GM10248 (cell line): Measurements from ENCODE around the gene DCPS.
"Not testable (repeated sequence)": the region's sequence is repeated elsewhere in the genome, so short reads cannot be mapped to it uniquely, and the experiment has no call there.

Experiments
- CTCF ChIA-PET: fragments of 300-600 bp; sonication (Branson Sonifier 250); formaldehyde crosslinking; extraction: SDS; loops from one replicate; lab custom pipeline; 2021; ENCODE audit warnings: antibody characterized with exemption; lab: Yijun Ruan, JAX
- POLR2A ChIA-PET: fragments of 350-650 bp; sonication (Branson Sonifier 250); formaldehyde crosslinking; extraction: SDS; loops from one replicate; lab custom pipeline; 2020; ENCODE audit warnings: antibody characterized with exemption; lab: Yijun Ruan, JAX
- DNase-seq: peaks from one replicate; pipeline ENCODE4 v3.0.0; 2012; ENCODE audit errors: extremely low spot score
- CTCF ChIP-seq: IDR thresholded peaks from 2 replicates; pipeline ENCODE4 v1.5.1; 2012; ENCODE audit warnings: mild to moderate bottlenecking, low read depth; ENCODE audit errors: extremely low read depth, missing control alignments, control extremely low read depth

Gene DCPS, protein sequence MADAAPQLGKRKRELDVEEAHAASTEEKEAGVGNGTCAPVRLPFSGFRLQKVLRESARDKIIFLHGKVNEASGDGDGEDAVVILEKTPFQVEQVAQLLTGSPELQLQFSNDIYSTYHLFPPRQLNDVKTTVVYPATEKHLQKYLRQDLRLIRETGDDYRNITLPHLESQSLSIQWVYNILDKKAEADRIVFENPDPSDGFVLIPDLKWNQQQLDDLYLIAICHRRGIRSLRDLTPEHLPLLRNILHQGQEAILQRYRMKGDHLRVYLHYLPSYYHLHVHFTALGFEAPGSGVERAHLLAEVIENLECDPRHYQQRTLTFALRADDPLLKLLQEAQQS

GRCh38 chr11:126303623-126304456, at the start of gene DCPS:
DCPS (plus strand) TSS chr11:126304060; CDS start chr11:126304081, 21 bp downstream.
- CTCF ChIA-PET = interaction anchor here (1.0 to 1.4 kb wide), 2 partner anchors 15 to 16 kb away, joined by 4 read pairs; no protein-coding TSS in a partner anchor
- POLR2A ChIA-PET = interaction anchor here (1.0 kb wide), 1 partner anchor 10 kb away, joined by 3 read pairs; no protein-coding TSS in a partner anchor
- peak; percentile 93 for DNase-seq
- TF ChIP-seq CTCF = no peak

GRCh38 chr11:126254819-126255218, 49.0 kb upstream of the DCPS start:
- TF ChIP-seq CTCF = no peak
- no peak for DNase-seq
- POLR2A ChIA-PET = interaction anchor here (1.2 kb wide), 1 partner anchor 11 kb away, joined by 4 read pairs; no protein-coding TSS in a partner anchor
- CTCF ChIA-PET = interaction anchor here (1.6 kb wide), 1 partner anchor 29 kb away, joined by 3 read pairs; no protein-coding TSS in a partner anchor

- POLR2A ChIA-PET, DNase-seq: not testable (repeated sequence)
- CTCF ChIA-PET = interaction anchor here (1.6 kb wide), 1 partner anchor 30 kb away, joined by 3 read pairs; no protein-coding TSS in a partner anchor
These were observed 48.4 kb upstream of the DCPS start for GRCh38 chr11:126255507-126255906.

- POLR2A ChIA-PET = no interaction called here
- TF ChIP-seq CTCF = no peak
- CTCF ChIA-PET = interaction anchor here (1.6 kb wide), 1 partner anchor 31 kb away, joined by 3 read pairs; no protein-coding TSS in a partner anchor
- no peak for DNase-seq
These were observed 47.6 kb upstream of the DCPS start for GRCh38 chr11:126256216-126256615.

DNA sequence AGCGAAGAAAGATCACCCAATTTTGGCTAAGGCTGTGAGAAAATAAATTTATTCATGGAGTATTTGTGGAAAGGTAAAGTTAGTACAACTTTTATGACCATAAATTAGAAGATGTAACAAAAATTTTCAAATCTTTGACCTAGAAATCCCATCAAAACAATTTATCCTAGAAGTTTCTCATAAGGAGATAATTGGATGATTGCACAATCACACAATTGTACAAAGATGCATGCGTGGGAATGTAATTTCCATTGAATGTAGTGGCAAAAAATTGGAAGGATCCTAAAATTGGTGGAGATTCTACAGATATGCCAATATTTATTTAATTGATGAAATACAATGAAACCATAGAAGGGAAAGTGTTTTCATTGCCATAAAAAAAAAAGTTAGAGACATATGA, 46.7 kb upstream of the DCPS start:
- DNase-seq = no peak
- ChIA-PET POLR2A (no interaction called here), CTCF (interaction anchor here (1.7 kb wide), 1 partner anchor 11 kb away, joined by 6 read pairs; the partner anchor contains the start of genes FOXRED1 and SRPRA)
- no peak for TF ChIP-seq CTCF

DNA sequence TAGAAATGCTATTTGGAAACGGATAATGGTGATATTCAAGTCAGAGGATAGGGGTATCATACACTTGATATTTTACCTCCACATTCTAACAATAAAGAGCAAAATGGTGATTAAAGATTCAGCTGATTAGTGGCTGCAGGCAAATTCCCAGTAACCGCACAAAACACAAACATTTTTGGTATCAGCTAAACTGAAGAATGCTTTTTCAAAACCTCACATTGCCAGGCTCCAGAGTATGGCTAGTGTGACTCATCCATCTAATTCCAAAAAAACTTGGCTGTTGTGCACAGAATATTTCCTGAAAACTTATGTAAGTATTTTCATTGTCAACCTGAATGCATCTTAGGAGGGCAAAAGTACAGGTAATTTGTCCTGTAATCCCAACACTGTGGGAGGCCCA, 46.1 kb upstream of the DCPS start:
- ChIA-PET CTCF (interaction anchor here (1.7 kb wide), 1 partner anchor 11 kb away, joined by 6 read pairs; the partner anchor contains the start of genes FOXRED1 and SRPRA), POLR2A (interaction anchor here (1.4 kb wide), 1 partner anchor 10 kb away, joined by 3 read pairs; the partner anchor contains the start of gene SRPRA)
- TF ChIP-seq CTCF = no peak
- DNase-seq = no peak
